Astrocyte (in vitro differentiated cells and primary cell): Measurements from ENCODE around the gene SMARCD1.

ENCODE experiments used
- EZH2 ChIP-seq: IDR thresholded peaks from 2 replicates; pipeline ENCODE4 v1.6.1; 2012; ENCODE audit warnings: mild to moderate bottlenecking, low read length, inconsistent platforms; ENCODE audit not compliant: insufficient read depth
- TF ChIP-seq, protein P1 (sequence below): IDR thresholded peaks from 2 replicates; pipeline ENCODE4 v1.5.1; 2011; ENCODE audit warnings: low read depth, mild to moderate bottlenecking, inconsistent platforms, low read length, moderate library complexity; ENCODE audit not compliant: insufficient read depth

DNA sequence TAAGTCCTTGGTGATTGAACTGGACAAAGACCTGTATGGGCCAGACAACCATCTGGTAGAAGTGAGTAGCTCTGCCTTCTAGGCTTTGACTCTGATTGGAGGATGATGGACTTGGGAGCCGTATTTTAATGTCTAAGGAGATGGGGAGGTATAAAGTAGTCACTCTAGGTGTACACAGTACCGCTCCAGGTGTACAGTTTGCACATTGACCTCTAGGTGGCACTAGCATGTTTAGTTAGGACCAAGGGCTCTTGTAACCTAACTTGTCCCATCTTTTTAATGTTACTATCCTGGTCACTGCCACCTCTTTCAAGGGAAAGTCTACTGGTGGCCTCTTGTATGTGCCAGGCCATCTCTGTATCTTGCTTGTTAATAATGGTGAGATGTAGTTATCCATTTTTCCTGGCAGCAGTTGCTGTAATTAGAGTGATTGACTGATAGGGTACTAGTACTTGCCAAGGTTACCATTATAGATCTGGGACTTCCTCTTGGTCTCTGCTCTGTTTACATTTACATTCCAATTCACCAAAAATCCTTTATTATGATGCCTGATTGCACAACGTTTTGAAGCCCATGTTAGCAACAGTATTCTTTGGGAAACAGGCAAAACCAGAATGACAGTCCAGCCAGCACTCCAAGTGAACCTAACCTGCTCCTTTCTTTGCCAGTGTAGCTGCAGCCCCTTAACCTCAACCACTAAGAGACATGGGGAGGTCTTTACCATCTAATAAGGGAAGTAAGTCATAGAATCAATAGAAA, 3.6 kb downstream of the SMARCD1 start:
- TF ChIP-seq, protein P1, sequence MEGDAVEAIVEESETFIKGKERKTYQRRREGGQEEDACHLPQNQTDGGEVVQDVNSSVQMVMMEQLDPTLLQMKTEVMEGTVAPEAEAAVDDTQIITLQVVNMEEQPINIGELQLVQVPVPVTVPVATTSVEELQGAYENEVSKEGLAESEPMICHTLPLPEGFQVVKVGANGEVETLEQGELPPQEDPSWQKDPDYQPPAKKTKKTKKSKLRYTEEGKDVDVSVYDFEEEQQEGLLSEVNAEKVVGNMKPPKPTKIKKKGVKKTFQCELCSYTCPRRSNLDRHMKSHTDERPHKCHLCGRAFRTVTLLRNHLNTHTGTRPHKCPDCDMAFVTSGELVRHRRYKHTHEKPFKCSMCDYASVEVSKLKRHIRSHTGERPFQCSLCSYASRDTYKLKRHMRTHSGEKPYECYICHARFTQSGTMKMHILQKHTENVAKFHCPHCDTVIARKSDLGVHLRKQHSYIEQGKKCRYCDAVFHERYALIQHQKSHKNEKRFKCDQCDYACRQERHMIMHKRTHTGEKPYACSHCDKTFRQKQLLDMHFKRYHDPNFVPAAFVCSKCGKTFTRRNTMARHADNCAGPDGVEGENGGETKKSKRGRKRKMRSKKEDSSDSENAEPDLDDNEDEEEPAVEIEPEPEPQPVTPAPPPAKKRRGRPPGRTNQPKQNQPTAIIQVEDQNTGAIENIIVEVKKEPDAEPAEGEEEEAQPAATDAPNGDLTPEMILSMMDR: peak; percentile 79
- no peak for TF ChIP-seq EZH2
